ENCODE data around the gene STAP2.

The STAP2 gene

GRCh38 chr19:4369888-4370260 is 31.2 kb upstream of the STAP2 start:
- no peak for FAIRE-seq

- FAIRE-seq = no peak
Observed at GRCh38 chr19:4369109-4369887, 30.7 kb upstream of the STAP2 start.

- FAIRE-seq = no peak
Observed at GRCh38 chr19:4368128-4368820, 29.6 kb upstream of the STAP2 start.

- no peak for FAIRE-seq
Observed at GRCh38 chr19:4367781-4368127, 29.1 kb upstream of the STAP2 start.

GRCh38 chr19:4367336-4367723 is 28.7 kb upstream of the STAP2 start:
- no peak for FAIRE-seq

GRCh38 chr19:4366666-4367335 is 28.2 kb upstream of the STAP2 start:
- no peak for FAIRE-seq

- FAIRE-seq = no peak
Observed at GRCh38 chr19:4365791-4366665, 27.4 kb upstream of the STAP2 start.

GRCh38 chr19:4365341-4365740 is 26.7 kb upstream of the STAP2 start:
- no peak for FAIRE-seq

- no peak for FAIRE-seq
Observed at GRCh38 chr19:4363571-4364304, 25.1 kb upstream of the STAP2 start.

GRCh38 chr19:4362831-4363545 is 24.4 kb upstream of the STAP2 start:
- FAIRE-seq = no peak

- no peak for FAIRE-seq
Observed at GRCh38 chr19:4362101-4362828, 23.6 kb upstream of the STAP2 start.

- FAIRE-seq = no peak
Observed at GRCh38 chr19:4361152-4362046, 22.8 kb upstream of the STAP2 start.

- FAIRE-seq = no peak
Observed at GRCh38 chr19:4360641-4361151, 22.1 kb upstream of the STAP2 start.

- no peak for FAIRE-seq
Observed at GRCh38 chr19:4360081-4360569, 21.5 kb upstream of the STAP2 start.

- FAIRE-seq = no peak
Observed at GRCh38 chr19:4359627-4360000, 21.0 kb upstream of the STAP2 start.

- no peak for FAIRE-seq
Observed at GRCh38 chr19:4358709-4359626, 20.3 kb upstream of the STAP2 start.

- FAIRE-seq = no peak
Observed at GRCh38 chr19:4357921-4358326, 19.3 kb upstream of the STAP2 start.

- FAIRE-seq = no peak
Observed at GRCh38 chr19:4357095-4357797, 18.6 kb upstream of the STAP2 start.
